ENCODE data around the gene XYLT1.

- TF ChIP-seq CTCF (IDR thresholded peaks at IDR 0.05) = no peak
- TF ChIP-seq POLR2A (IDR thresholded peaks at IDR 0.05) = no peak
- TF ChIP-seq POLR2AphosphoS5 (IDR thresholded peaks at IDR 0.05; ENCODE audit: insufficient read depth in 1 of 2, low read depth in 1 of 2) = no peak
Observed at GRCh38 chr16:17080105-17080504, 390.7 kb downstream of the XYLT1 start.

Data from vagina (tissue), 2 donors.